Activated CD4-positive, alpha-beta T cell treated with anti-CD3 and anti-CD28 coated beads, Interleukin-2, amount 50 U/mL, for 1 hour (primary cell): Measurements from ENCODE around the gene CIITA.
"Not testable (repeated sequence)": the region's sequence is repeated elsewhere in the genome, so short reads cannot be mapped to it uniquely, and the experiment has no call there.

Source experiments
- DNase-seq: peaks from one replicate; pipeline ENCODE4 v3.0.0-alpha.2; 2020

Gene CIITA

DNA sequence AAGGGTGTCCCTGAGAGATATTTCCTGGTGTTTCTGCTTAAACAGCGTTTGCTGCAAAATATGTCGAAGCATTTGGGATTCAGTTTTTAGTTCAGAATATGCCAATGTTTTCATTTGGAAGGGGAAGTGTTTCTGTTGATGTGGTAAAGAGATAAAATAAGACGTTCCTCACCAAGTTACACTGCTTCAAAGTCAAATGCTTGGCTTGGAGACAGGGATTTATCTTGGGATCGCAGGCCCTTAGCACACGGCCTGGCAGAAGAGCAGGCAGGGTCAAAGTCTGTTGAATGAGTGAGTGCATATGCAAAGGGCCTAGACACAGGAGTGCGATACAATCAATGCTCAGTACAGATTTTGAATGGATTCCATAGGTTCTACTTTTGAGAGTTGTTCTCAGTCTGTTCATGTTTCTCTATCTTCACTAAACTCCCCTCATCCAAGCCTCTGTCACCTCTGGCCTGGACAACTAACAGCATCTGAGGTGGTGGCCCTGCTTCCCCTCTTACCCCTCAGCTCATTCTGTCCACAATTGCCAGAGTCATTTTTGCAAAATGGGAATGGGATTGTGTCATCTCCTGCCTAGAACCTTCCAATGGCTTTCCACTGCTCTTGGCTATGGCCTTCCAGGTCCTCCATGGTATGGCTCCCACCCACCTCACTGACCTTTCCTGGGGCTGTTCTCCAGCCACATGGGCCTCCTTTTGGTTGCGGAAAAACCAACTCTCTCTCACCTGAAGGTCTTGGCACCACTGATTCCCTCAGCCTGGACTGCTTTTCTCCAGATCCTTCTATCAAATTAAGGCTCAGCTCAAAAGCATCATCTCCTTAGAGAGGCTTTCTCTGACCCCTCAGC lies 62.0 kb downstream of the CIITA start:
- no peak for DNase-seq

- no peak for DNase-seq
These were observed 62.7 kb downstream of the CIITA start for GRCh38 chr16:10939649-10940234.

DNA sequence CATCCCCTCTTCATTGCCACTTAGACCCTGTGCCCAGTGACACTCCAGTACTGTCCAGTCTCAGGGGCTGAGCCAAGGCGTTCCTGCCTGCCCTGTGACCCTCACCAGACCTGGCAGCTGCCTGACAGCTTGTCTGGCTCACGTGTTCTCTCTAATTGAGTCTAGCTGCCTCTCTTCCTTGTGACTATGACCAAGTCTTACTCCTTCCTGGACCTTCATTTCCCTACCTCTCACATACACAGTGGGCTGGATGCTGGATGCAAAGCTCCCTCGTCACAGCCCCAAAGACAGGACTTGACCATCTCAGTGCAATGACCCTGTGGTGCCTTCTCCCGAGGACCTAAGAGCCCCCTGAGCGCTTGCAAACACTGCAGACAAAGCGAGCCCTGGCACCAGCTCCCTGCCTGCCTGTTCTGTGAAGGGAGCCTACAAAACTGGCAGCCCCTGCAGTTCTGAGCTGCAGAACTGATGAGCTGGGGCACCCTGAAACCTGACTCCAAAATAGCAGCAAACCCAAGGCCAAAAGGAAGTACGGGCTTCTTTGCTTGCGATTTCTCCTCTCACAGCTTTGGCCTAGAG lies 63.6 kb downstream of the CIITA start:
- DNase-seq, result no peak

GRCh38 chr16:10941127-10941933 lies 64.3 kb downstream of the CIITA start:
- DNase-seq, result no peak

DNA sequence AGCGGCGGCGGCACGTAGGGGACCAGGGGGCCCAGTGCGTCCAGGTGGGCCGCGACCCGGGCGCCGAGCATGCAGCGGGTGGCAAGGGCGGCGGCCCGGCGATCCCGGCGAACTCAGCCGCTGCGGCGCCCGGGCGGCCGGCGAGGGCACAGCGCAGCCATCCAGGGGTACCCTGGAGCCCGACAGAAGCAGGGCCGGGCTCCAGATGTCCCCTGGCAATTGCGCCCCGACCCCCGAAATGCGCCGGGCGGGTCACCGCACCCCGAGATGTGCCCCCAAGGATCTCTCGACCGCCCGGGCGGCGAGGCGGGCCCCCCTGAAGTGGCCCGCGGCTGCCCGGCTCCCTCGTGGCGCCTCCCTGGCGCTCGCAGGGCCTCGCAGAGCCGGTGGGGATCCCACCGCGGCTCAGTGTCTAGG lies 64.9 kb downstream of the CIITA start:
- DNase-seq, result not testable (repeated sequence)

- peak; percentile 93 for DNase-seq
These were observed 65.5 kb downstream of the CIITA start, which contains the start of gene DEXI for GRCh38 chr16:10942352-10943063. DEXI (minus strand) TSS chr16:10942468; CDS start chr16:10942005, 463 bp downstream.

- no peak for DNase-seq
These were observed 66.0 kb downstream of the CIITA start for GRCh38 chr16:10943064-10943353.

GRCh38 chr16:10944249-10945064 lies 67.5 kb downstream of the CIITA start, which contains the start of gene CLEC16A:
CLEC16A (plus strand) TSS chr16:10944564; CDS start chr16:10944718, 154 bp downstream.
- DNase-seq, result peak; percentile 96

DNA sequence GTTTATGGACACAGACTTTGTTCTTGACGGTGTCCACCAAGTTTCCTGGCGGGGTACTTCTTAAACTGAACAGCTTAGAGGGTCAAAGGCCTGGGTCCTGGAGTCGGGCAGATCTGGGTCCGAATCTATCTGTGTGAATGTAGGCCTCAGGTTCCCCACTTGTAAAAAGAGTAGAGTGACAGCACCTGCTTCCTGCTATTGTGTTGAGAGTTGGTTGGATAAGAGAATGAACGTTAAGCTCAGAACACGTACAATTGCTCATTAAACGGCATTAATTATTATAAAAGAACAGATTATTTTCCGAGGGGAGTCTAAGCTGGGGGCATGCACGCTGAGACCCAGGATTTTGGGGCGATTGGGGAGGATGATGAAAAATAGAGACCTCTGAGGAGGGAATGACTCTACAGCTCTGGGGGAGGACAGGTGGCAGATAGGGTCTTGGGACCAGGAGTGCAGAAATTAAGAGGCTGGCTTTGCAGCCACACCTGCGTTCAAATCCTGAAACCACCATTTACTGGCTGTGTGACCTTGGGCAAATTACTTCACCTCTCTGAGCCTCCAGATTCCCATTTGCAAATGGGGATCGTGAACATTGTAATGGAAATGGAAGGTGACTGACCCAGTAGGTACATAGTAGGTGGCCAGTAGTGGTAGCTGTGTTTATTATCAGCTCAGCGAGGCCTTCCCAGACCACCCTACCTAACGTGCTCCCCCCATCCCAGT lies 68.2 kb downstream of the CIITA start:
- DNase-seq, result no peak

- DNase-seq, result no peak
These were observed 69.3 kb downstream of the CIITA start for GRCh38 chr16:10946308-10946707.

- DNase-seq, result no peak
These were observed 70.3 kb downstream of the CIITA start for GRCh38 chr16:10947211-10947787.

- peak; percentile 36 for DNase-seq
These were observed 72.5 kb downstream of the CIITA start for GRCh38 chr16:10949424-10949970.

DNA sequence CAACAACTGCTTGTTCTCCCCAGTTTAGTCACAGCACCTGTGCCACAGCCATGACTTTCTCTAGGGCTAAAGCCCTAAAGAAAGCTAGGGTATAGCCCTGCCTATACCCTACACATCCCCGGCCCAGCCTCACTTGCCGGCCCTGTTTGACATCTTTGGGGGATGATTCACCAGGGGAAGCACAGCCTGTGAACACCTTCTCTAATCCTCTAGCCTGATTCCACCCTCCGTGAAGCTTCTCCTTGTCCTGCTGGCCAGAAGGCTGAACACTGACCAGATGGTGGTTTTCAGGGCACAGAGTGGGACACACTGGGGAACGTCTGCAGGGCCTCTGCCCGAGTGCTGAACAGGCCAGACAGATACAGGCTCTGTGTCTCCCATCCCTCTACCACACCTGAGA lies 73.4 kb downstream of the CIITA start:
- DNase-seq, result no peak

GRCh38 chr16:10951026-10951425 lies 74.0 kb downstream of the CIITA start:
- no peak for DNase-seq

DNA sequence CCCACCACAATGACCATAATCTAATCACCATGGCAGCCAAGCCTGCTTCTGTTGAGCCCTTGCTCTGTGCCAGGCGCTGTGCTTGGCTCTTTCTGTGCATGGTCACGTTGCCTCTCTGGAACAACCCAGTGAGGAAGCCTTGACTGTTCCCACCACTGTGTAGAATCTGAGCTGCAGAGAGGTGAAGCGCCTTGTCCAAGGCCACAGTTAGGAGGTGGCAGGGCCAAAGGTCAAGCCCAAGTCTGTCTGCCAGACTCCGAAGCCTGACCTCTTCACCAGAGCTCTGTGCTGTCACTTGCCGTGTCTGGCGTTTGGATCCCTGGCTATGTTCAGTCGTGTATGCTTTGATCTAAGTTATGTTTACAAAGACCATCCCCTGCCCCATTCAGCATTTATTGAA lies 77.9 kb downstream of the CIITA start:
- no peak for DNase-seq

- no peak for DNase-seq
These were observed 80.9 kb downstream of the CIITA start for GRCh38 chr16:10957771-10958482.

DNA sequence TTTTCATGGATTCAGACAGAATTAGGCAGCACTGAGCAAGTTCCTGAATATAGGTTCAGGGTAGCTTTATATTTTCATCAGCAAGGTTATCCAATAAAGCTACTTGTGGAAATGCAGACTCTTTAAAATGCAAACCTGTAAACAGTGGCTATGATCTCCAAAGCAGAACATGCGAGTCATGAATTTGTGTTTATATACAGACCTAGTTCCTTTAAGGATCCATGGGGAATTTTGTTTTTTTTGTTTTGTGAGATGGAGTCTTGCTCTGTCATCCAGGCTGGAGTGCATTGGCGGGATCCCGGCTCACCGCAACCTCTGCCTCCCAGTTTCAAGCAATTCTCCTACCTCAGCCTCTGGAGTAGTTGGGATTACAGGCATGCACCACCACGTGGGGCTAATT lies 82.2 kb downstream of the CIITA start:
- no peak for DNase-seq

- DNase-seq, result no peak
These were observed 84.2 kb downstream of the CIITA start for GRCh38 chr16:10961231-10961630.

DNA sequence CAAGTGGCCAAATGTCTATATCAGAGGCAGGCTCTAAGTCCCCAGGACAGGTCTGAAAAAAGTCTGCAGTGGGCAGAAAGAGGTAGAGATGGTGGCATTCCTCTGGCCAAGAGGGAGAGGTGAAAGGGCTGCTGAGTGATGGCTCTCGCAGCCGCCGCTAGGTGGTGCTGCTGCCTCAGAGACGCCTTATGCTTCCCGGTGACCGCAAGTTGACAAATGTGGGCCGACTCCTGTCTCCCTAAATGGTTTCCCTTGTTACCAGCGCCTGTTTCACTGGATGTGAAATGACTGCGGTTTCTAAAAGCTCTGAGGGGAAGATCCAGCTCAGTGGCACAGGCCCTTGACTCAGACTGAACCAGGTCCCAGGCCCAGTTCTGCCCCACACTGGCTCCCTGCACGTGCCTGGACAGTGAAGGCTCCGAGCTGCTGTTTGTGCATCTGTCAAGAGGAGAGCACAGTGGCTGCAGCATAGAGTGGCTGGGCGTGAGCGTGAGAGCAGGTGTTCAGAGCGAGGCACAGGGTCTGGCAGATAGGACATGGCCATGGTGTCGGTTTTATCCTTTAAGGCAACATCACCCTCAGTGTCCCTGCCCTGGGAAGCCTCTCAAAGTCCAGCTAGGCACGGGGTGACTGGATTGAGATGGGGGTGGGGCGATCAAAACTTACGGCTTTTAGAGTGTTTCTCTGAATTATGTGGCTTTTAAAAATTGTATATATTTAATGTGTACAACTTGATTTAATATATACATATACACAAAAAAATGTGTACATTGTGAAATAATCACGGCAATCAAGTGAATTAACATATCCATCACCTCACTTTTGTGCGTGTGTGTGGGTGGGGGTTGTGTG lies 87.3 kb downstream of the CIITA start:
- DNase-seq, result peak; percentile 80
